HG02938 (cell line): Measurements from ENCODE around the gene MGAT5.

Experiments
- ATAC-seq: cut with Tn5 transposase; IDR thresholded peaks from one replicate; pipeline ENCODE4 v1.9.1; 2021; ENCODE audit warnings: mild to moderate bottlenecking, moderate library complexity; ENCODE audit not compliant: unreplicated experiment

Gene MGAT5

GRCh38 chr2:134231301-134231964 lies 22.4 kb upstream of the MGAT5 start:
- no peak for ATAC-seq

- ATAC-seq: no peak
Observed at GRCh38 chr2:134231965-134232340, 21.9 kb upstream of the MGAT5 start.

GRCh38 chr2:134232461-134232860 lies 21.4 kb upstream of the MGAT5 start:
- ATAC-seq: no peak

- peak; percentile 35 for ATAC-seq
Observed at GRCh38 chr2:134232868-134233727, 20.8 kb upstream of the MGAT5 start.

GRCh38 chr2:134233728-134234136 lies 20.1 kb upstream of the MGAT5 start:
- peak; percentile 59 for ATAC-seq

GRCh38 chr2:134234535-134234934 lies 19.3 kb upstream of the MGAT5 start:
- ATAC-seq: no peak

- no peak for ATAC-seq
Observed at GRCh38 chr2:134235510-134236144, 18.2 kb upstream of the MGAT5 start.

GRCh38 chr2:134238371-134238770 lies 15.5 kb upstream of the MGAT5 start:
- no peak for ATAC-seq

GRCh38 chr2:134240061-134240460 lies 13.8 kb upstream of the MGAT5 start:
- no peak for ATAC-seq

- no peak for ATAC-seq
Observed at GRCh38 chr2:134241911-134242310, 12.0 kb upstream of the MGAT5 start.

- ATAC-seq: no peak
Observed at GRCh38 chr2:134243244-134243643, 10.6 kb upstream of the MGAT5 start.

- no peak for ATAC-seq
Observed at GRCh38 chr2:134244086-134244485, 9.8 kb upstream of the MGAT5 start.

- ATAC-seq: no peak
Observed at GRCh38 chr2:134244587-134244986, 9.3 kb upstream of the MGAT5 start.

- no peak for ATAC-seq
Observed at GRCh38 chr2:134245340-134245984, 8.4 kb upstream of the MGAT5 start.

- ATAC-seq: no peak
Observed at GRCh38 chr2:134246154-134246874, 7.6 kb upstream of the MGAT5 start.

GRCh38 chr2:134247679-134248078 lies 6.2 kb upstream of the MGAT5 start:
- peak; percentile 48 for ATAC-seq

GRCh38 chr2:134248913-134249312 lies 5.0 kb upstream of the MGAT5 start:
- no peak for ATAC-seq

- ATAC-seq: no peak
Observed at GRCh38 chr2:134249755-134250154, 4.1 kb upstream of the MGAT5 start.

GRCh38 chr2:134250840-134251461 lies 2.9 kb upstream of the MGAT5 start:
- no peak for ATAC-seq

- no peak for ATAC-seq
Observed at GRCh38 chr2:134252092-134252750, 1.7 kb upstream of the MGAT5 start.
